GM23338 (cell line): ENCODE measurements around the gene FUZ. TPM values are rescaled to one million over a fixed set of nuclear protein-coding genes. Genes with fewer than 3 reads are reported as not detected.

Experiments
- ATAC-seq: fragments of 200-7000 bp; cut with Tn5 transposase; 3 replicates; pipeline ENCODE4 v1.9.1; 2020
- DNase-seq: peaks from one replicate; pipeline ENCODE4 v3.0.0-alpha.2; 2015; ENCODE audit warnings: low spot score
- H2AFZ ChIP-seq: fragments of 200-600 bp; sonication (generic); 2 replicates; pipeline ENCODE4 v1.8.0; 2016; ENCODE audit warnings: antibody characterized with exemption, mild to moderate bottlenecking, moderate library complexity
- H3F3A ChIP-seq: fragments of 200-600 bp; sonication (generic); replicated peaks from 2 replicates; pipeline ENCODE4 v1.8.0; 2017; ENCODE audit warnings: antibody characterized with exemption, mixed run types, low read depth
- H3K27ac ChIP-seq: fragments of 200-600 bp; sonication (generic); 2 replicates; pipeline ENCODE4 v1.6.1; 2016; ENCODE audit warnings: low read depth
- H3K27me3 ChIP-seq: fragments of 200-600 bp; sonication (generic); 2 replicates; pipeline ENCODE4 v1.8.0; 2016; ENCODE audit warnings: mild to moderate bottlenecking, mixed run types, moderate library complexity; ENCODE audit not compliant: insufficient read depth
- H3K36me3 ChIP-seq: fragments of 200-600 bp; sonication (generic); 2 replicates; pipeline ENCODE4 v1.8.0; 2016; ENCODE audit warnings: mild to moderate bottlenecking; ENCODE audit not compliant: insufficient read depth
- H3K4me1 ChIP-seq: fragments of 200-600 bp; sonication (generic); 2 replicates; pipeline ENCODE4 v1.8.0; 2016; ENCODE audit warnings: mild to moderate bottlenecking, moderate library complexity; ENCODE audit not compliant: insufficient read depth
- H3K4me2 ChIP-seq: fragments of 200-600 bp; sonication (generic); 2 replicates; pipeline ENCODE4 v1.7.1; 2017; ENCODE audit warnings: mixed run types
- H3K4me3 ChIP-seq: fragments of 200-600 bp; sonication (generic); 2 replicates; pipeline ENCODE4 v1.6.1; 2016; ENCODE audit warnings: mixed run types
- H3K79me2 ChIP-seq: fragments of 200-600 bp; sonication (generic); replicated peaks from 2 replicates; pipeline ENCODE4 v1.8.0; 2017; ENCODE audit warnings: mild to moderate bottlenecking; ENCODE audit not compliant: insufficient read depth
- H3K9me2 ChIP-seq: fragments of 200-600 bp; sonication (generic); 2 replicates; pipeline ENCODE4 v1.8.0; 2017; ENCODE audit not compliant: insufficient read depth
- H4K20me1 ChIP-seq: fragments of 200-600 bp; sonication (generic); replicated peaks from 2 replicates; pipeline ENCODE4 v1.8.0; 2017; ENCODE audit warnings: mild to moderate bottlenecking; ENCODE audit not compliant: insufficient read depth
- H3K27ac Mint-ChIP-seq: 2 replicates; pipeline ENCODE4 v1.8.0; 2020; ENCODE audit warnings: inconsistent platforms, mild to moderate bottlenecking, moderate library complexity, mixed read lengths
- H3K27me3 Mint-ChIP-seq: 3 replicates; pipeline ENCODE4 v1.8.0; 2022; ENCODE audit warnings: low read depth, mild to moderate bottlenecking, moderate library complexity, mixed read lengths, inconsistent platforms; ENCODE audit not compliant: insufficient read depth, poor library complexity
- H3K36me3 Mint-ChIP-seq: 3 replicates; pipeline ENCODE4 v1.8.0; 2021; ENCODE audit warnings: low read depth, mild to moderate bottlenecking, inconsistent platforms, moderate library complexity, mixed read lengths
- H3K4me1 Mint-ChIP-seq: 3 replicates; pipeline ENCODE4 v1.8.0; 2020; ENCODE audit warnings: mild to moderate bottlenecking, inconsistent platforms, mixed read lengths
- H3K4me3 Mint-ChIP-seq: 3 replicates; pipeline ENCODE4 v1.8.0; 2021; ENCODE audit warnings: moderate library complexity, mild to moderate bottlenecking, inconsistent platforms, mixed read lengths
- H3K9me3 Mint-ChIP-seq: 3 replicates; pipeline ENCODE4 v1.8.0; 2020; ENCODE audit warnings: moderate library complexity, mild to moderate bottlenecking, inconsistent platforms, mixed read lengths
- EZH2 ChIP-seq: fragments of 200-600 bp; sonication (generic); IDR thresholded peaks from one replicate; pipeline ENCODE4 v1.8.0; 2017; ENCODE audit warnings: antibody characterized with exemption, mild to moderate bottlenecking, low read depth; ENCODE audit not compliant: unreplicated experiment
- POLR2AphosphoS5 ChIP-seq: IDR thresholded peaks from 2 replicates; pipeline ENCODE4 v1.6.1; 2016; ENCODE audit warnings: antibody characterized with exemption, low read depth
- ZNF331 ChIP-seq: fragments of 250-450 bp; sonication (Bioruptor Pico); IDR thresholded peaks from 2 replicates; pipeline ENCODE4 v1.5.0; 2020; ENCODE audit warnings: low read depth, mild to moderate bottlenecking, moderate library complexity
- polyA plus RNA-seq: library from polyadenylated mRNA; unstranded; fragments of >200 nt; fragmentation: Nextera tagmentation; extraction: Ambion mirVana; gene quantifications from 2 replicates; pipeline ENCODE4 v1.2.1, GENCODE V29; 2016
- total RNA-seq: library from RNA; depleted of rRNA; stranded (reverse); fragments of >200 nt; shearing (Covaris generic); gene quantifications from 2 replicates; pipeline ENCODE4 v1.2.3, GENCODE V29; 2014
- TF ChIP-seq, protein P1 (sequence below): fragments of 250-450 bp; sonication (Bioruptor Pico); IDR thresholded peaks from 2 replicates; pipeline ENCODE4 v1.5.0; 2020; ENCODE audit warnings: mild to moderate bottlenecking, moderate library complexity
- TF ChIP-seq, protein P2 (sequence below): IDR thresholded peaks from one replicate; pipeline ENCODE4 v1.6.1; 2018; ENCODE audit warnings: antibody characterized with exemption; ENCODE audit not compliant: unreplicated experiment

Gene FUZ
- total and polyA plus RNA-seq, 2 experiments from 2014 or later = 24.3 to 34.8 TPM

DNA sequence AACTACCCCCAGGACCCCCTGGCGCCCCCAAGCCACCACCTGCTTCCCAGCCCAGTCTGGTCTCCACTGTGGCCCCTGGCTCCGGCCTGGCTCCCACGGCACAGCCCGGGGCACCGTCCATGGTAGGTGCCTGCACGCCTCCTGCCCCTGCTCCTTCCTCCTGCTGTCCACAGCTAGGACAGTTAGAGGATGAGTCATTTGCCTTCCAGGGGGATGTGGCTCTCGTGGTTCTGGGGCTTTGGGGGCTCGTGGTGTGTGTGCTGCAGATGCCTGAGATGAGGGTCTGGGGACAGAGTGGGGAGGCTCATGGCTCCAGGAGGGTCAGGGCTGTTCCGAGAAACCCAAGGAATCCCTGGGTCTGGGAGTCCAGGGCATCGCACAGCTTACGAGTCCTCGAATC lies 17.7 kb upstream of the FUZ start (continued):
- TF ChIP-seq, protein P1, sequence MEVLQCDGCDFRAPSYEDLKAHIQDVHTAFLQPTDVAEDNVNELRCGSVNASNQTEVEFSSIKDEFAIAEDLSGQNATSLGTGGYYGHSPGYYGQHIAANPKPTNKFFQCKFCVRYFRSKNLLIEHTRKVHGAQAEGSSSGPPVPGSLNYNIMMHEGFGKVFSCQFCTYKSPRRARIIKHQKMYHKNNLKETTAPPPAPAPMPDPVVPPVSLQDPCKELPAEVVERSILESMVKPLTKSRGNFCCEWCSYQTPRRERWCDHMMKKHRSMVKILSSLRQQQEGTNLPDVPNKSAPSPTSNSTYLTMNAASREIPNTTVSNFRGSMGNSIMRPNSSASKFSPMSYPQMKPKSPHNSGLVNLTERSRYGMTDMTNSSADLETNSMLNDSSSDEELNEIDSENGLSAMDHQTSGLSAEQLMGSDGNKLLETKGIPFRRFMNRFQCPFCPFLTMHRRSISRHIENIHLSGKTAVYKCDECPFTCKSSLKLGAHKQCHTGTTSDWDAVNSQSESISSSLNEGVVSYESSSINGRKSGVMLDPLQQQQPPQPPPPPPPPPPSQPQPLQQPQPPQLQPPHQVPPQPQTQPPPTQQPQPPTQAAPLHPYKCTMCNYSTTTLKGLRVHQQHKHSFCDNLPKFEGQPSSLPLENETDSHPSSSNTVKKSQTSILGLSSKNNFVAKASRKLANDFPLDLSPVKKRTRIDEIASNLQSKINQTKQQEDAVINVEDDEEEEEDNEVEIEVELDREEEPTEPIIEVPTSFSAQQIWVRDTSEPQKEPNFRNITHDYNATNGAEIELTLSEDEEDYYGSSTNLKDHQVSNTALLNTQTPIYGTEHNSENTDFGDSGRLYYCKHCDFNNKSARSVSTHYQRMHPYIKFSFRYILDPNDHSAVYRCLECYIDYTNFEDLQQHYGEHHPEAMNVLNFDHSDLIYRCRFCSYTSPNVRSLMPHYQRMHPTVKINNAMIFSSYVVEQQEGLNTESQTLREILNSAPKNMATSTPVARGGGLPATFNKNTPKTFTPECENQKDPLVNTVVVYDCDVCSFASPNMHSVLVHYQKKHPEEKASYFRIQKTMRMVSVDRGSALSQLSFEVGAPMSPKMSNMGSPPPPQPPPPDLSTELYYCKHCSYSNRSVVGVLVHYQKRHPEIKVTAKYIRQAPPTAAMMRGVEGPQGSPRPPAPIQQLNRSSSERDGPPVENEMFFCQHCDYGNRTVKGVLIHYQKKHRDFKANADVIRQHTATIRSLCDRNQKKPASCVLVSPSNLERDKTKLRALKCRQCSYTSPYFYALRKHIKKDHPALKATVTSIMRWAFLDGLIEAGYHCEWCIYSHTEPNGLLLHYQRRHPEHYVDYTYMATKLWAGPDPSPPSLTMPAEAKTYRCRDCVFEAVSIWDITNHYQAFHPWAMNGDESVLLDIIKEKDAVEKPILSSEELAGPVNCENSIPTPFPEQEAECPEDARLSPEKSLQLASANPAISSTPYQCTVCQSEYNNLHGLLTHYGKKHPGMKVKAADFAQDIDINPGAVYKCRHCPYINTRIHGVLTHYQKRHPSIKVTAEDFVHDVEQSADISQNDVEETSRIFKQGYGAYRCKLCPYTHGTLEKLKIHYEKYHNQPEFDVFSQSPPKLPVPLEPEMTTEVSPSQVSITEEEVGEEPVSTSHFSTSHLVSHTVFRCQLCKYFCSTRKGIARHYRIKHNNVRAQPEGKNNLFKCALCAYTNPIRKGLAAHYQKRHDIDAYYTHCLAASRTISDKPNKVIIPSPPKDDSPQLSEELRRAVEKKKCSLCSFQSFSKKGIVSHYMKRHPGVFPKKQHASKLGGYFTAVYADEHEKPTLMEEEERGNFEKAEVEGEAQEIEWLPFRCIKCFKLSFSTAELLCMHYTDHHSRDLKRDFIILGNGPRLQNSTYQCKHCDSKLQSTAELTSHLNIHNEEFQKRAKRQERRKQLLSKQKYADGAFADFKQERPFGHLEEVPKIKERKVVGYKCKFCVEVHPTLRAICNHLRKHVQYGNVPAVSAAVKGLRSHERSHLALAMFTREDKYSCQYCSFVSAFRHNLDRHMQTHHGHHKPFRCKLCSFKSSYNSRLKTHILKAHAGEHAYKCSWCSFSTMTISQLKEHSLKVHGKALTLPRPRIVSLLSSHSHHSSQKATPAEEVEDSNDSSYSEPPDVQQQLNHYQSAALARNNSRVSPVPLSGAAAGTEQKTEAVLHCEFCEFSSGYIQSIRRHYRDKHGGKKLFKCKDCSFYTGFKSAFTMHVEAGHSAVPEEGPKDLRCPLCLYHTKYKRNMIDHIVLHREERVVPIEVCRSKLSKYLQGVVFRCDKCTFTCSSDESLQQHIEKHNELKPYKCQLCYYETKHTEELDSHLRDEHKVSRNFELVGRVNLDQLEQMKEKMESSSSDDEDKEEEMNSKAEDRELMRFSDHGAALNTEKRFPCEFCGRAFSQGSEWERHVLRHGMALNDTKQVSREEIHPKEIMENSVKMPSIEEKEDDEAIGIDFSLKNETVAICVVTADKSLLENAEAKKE (CRISPR knock-in tag) = no peak
- no peak for TF ChIP-seq EZH2

DNA sequence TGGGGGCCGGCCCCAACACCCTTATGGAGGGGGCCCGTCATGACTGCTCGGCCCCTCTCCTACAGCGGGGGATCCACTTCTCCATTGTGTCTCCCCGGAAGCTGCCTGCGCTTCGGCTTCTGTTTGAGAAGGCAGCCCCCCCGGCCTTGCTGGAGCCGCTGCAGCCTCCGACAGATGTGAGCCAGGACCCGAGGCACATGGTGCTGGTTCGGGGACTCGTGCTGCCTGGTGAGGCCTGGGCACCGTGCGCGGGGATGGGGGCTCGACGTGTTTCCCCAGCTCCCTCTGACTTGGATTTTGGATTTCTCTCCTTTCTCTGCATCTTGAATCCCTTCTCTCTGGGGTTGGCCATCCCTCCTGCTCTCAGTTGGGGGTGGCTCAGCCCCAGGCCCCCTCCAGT lies 16.6 kb upstream of the FUZ start:
- Histone ChIP-seq H3K9me2 (no peaks in the 10 kb centered on the region), H4K20me1 (no peaks in the 10 kb centered on the region; the same call in 1 of the 2 replicates), H3K27me3 (no peaks in the 10 kb centered on the region), H3K36me3 (no peaks in the 10 kb centered on the region), H2AFZ (no peak overlapping the region), H3K27ac (no peak overlapping the region), H3F3A (no peaks in the 10 kb centered on the region), H3K4me1 (no peaks in the 10 kb centered on the region), H3K4me3 (no peak overlapping the region), H3K79me2 (no peaks in the 10 kb centered on the region), H3K4me2 (no peak overlapping the region)
- DNase-seq = no peak
- no peak overlapping the region for H3K27ac Mint-ChIP-seq
- H3K36me3 Mint-ChIP-seq = peaks cover 21% of the 10 kb centered on the region
- peaks cover 11% of the 10 kb centered on the region for H3K27me3 Mint-ChIP-seq
- H3K9me3 Mint-ChIP-seq = no peaks in the 10 kb centered on the region; the same call in 2 of the 3 replicates
- no peak for ATAC-seq
- H3K4me3 Mint-ChIP-seq = no peak overlapping the region
- H3K4me1 Mint-ChIP-seq = no peaks in the 10 kb centered on the region; the same call in 2 of the 3 replicates
- TF ChIP-seq, protein P2, sequence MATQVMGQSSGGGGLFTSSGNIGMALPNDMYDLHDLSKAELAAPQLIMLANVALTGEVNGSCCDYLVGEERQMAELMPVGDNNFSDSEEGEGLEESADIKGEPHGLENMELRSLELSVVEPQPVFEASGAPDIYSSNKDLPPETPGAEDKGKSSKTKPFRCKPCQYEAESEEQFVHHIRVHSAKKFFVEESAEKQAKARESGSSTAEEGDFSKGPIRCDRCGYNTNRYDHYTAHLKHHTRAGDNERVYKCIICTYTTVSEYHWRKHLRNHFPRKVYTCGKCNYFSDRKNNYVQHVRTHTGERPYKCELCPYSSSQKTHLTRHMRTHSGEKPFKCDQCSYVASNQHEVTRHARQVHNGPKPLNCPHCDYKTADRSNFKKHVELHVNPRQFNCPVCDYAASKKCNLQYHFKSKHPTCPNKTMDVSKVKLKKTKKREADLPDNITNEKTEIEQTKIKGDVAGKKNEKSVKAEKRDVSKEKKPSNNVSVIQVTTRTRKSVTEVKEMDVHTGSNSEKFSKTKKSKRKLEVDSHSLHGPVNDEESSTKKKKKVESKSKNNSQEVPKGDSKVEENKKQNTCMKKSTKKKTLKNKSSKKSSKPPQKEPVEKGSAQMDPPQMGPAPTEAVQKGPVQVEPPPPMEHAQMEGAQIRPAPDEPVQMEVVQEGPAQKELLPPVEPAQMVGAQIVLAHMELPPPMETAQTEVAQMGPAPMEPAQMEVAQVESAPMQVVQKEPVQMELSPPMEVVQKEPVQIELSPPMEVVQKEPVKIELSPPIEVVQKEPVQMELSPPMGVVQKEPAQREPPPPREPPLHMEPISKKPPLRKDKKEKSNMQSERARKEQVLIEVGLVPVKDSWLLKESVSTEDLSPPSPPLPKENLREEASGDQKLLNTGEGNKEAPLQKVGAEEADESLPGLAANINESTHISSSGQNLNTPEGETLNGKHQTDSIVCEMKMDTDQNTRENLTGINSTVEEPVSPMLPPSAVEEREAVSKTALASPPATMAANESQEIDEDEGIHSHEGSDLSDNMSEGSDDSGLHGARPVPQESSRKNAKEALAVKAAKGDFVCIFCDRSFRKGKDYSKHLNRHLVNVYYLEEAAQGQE = no peak
- TF ChIP-seq, protein P1 (CRISPR knock-in tag) = no peak
- TF ChIP-seq POLR2AphosphoS5 (no peak), ZNF331 (no peak), EZH2 (no peak)
